MG63 (cell line): ENCODE measurements around the gene RMI2. TPM values are rescaled to one million over a fixed set of nuclear protein-coding genes. Genes with fewer than 3 reads are reported as not detected.
A peak's percentile ranks its signal among the peaks of the same experiment; 100 is the strongest.
"Not testable (repeated sequence)": the region's sequence is repeated elsewhere in the genome, so short reads cannot be mapped to it uniquely, and the experiment has no call there.

ENCODE experiments used
- DNase-seq: peaks from one replicate; pipeline ENCODE4 v3.0.0-alpha.2; 2020
- H3K27me3 ChIP-seq: fragments of 250-450 bp; sonication (Bioruptor Pico); 2 replicates; pipeline ENCODE4 v1.5.1; 2020; ENCODE audit warnings: mild to moderate bottlenecking, moderate library complexity
- H3K36me3 ChIP-seq: fragments of 250-450 bp; sonication (Bioruptor Pico); 2 replicates; pipeline ENCODE4 v1.5.1; 2020; ENCODE audit warnings: mild to moderate bottlenecking, moderate library complexity
- H3K4me3 ChIP-seq: fragments of 250-450 bp; sonication (Bioruptor Pico); 2 replicates; pipeline ENCODE4 v1.5.1; 2020; ENCODE audit warnings: mild to moderate bottlenecking, moderate library complexity
- H3K9me3 ChIP-seq: fragments of 250-450 bp; sonication (Bioruptor Pico); 2 replicates; pipeline ENCODE4 v1.5.1; 2020; ENCODE audit warnings: mild to moderate bottlenecking, moderate library complexity
- total RNA-seq: library from RNA; depleted of rRNA; stranded (reverse); fragments of >200 nt; shearing (Covaris generic); gene quantifications from 2 replicates; pipeline ENCODE4 v1.2.3, GENCODE V29; 2014; ENCODE audit warnings: low replicate concordance

The RMI2 gene
- total RNA-seq, 1 experiment from 2014 or later = 25.8 TPM

DNA sequence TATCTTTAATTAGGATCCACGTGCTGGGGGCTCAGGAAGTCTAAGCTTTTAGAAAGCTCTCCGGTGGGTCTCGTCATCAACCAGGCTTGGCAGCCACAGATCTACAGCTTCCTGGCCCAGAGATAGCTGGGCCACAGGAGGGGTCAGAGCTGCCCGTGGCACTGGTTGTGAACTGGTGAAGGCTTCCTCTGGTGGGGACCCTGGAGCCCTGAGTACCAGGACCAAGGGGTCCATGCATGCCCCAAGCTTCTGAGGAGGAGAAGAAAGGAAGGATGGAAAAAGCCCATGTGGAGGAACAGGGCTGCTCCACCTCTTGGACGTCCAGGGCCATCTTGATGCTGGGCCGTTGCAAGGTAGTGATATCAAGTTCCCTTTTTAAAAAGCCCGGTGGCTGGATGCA lies 13.3 kb downstream of the RMI2 start:
- no peaks in the 10 kb centered on the region for H3K9me3 ChIP-seq
- no peak overlapping the region for H3K4me3 ChIP-seq
- no peak for DNase-seq
- no peaks in the 10 kb centered on the region for H3K27me3 ChIP-seq
- H3K36me3 ChIP-seq = peaks cover 9% of the 10 kb centered on the region

GRCh38 chr16:11359370-11359769 lies 14.1 kb downstream of the RMI2 start:
- Histone ChIP-seq H3K9me3 (no peaks in the 10 kb centered on the region), H3K27me3 (no peaks in the 10 kb centered on the region), H3K36me3 (0 out of 2 replicates have a peak, but pooled peaks cover 5% of the 10 kb centered on the region), H3K4me3 (no peak overlapping the region)
- no peak for DNase-seq

GRCh38 chr16:11360641-11361373 lies 15.5 kb downstream of the RMI2 start:
- no peak for DNase-seq
- no peaks in the 10 kb centered on the region for H3K9me3 ChIP-seq
- H3K36me3 ChIP-seq = 0 out of 2 replicates have a peak, but pooled peaks cover 2% of the 10 kb centered on the region
- no peak overlapping the region for H3K4me3 ChIP-seq
- H3K27me3 ChIP-seq = no peaks in the 10 kb centered on the region

DNA sequence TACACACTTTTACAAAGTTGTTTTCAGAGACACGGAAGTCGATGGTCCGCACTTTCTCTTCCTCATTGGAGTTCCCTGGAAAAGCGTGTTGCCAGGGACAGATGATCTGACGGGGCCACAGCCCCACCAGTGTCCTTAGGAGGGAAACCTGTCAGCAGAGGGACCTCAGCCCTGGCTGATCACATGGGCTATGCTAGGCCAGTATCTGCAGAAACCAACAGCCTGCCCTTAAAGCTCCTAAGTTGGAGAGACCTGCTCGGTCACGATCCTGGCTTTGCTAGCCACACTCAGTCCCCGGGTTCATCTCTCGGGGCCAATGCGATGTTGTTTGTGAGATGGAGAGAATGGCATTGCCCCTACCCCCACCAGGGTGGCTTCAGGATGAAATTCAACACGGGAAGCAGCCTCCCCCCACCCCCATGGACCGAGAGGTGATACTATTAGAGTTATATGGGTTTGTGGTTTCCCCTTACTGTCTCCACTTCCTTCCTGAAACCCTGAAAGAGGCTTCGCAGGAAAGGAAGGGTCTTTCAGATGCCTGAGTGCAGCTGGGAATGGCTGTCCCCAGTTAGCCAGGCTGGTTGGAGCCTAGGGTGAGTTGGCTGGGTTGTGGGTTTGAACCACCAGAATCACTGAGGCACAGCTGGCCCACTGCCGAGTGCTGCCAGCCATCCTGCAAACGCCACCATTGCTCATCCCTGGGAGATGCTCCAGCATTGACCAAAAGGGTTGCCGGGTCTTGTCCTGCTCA lies 16.6 kb downstream of the RMI2 start:
- H3K9me3 ChIP-seq = no peaks in the 10 kb centered on the region
- H3K27me3 ChIP-seq = no peaks in the 10 kb centered on the region
- no peak overlapping the region for H3K4me3 ChIP-seq
- DNase-seq = peak; percentile 76
- H3K36me3 ChIP-seq = no peaks in the 10 kb centered on the region

GRCh38 chr16:11363927-11364258 lies 18.6 kb downstream of the RMI2 start:
- DNase-seq = no peak
- Histone ChIP-seq H3K27me3 (no peaks in the 10 kb centered on the region), H3K9me3 (no peaks in the 10 kb centered on the region), H3K4me3 (no peak overlapping the region), H3K36me3 (no peaks in the 10 kb centered on the region)

DNA sequence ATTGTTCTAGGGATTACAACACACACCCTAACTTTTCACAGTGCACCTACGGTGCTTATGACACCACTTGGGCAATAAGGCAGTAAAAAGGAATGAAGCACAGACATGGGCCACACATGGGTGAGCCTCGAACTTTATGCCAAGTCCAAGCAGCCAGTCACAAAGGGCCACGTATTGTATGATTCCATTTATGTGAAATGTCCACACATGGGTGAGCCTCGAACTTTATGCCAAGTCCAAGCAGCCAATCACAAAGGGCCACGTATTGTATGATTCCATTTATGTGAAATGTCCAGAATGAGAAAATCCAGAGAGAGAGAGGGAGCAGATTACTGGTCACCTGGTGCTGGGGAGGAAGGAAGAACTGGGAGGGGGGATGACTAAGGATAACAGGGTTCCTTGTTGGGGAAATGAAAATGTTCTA lies 22.2 kb downstream of the RMI2 start:
- H3K36me3 ChIP-seq = no peaks in the 10 kb centered on the region
- H3K4me3 ChIP-seq = no peak overlapping the region
- no peak for DNase-seq
- no peaks in the 10 kb centered on the region for H3K9me3 ChIP-seq
- no peaks in the 10 kb centered on the region for H3K27me3 ChIP-seq

- Histone ChIP-seq H3K9me3 (no peaks in the 10 kb centered on the region), H3K4me3 (no peak overlapping the region), H3K36me3 (no peaks in the 10 kb centered on the region), H3K27me3 (no peaks in the 10 kb centered on the region)
- no peak for DNase-seq
These were observed 25.0 kb downstream of the RMI2 start for GRCh38 chr16:11370084-11370931.

DNA sequence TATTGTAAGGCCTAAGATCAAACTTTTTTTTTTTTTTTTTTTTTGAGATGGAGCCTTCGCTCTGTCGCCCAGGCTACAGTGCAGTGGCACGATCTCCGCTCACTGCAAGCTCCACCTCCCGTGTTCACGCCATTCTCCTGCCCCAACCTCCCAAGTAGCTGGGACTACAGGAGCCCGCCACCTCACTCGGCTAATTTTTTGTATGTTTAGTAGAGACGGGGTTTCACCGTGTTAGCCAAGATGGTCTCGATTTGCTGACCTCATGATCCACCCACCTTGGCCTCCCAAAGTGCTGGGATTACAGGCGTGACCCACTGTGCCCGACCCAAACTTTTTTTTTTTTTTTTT lies 25.6 kb downstream of the RMI2 start:
- H3K9me3 ChIP-seq, H3K36me3 ChIP-seq, H3K4me3 ChIP-seq, H3K27me3 ChIP-seq, DNase-seq: not testable (repeated sequence)

- H3K27me3 ChIP-seq = no peaks in the 10 kb centered on the region
- peaks cover 2% of the 10 kb centered on the region; the same call in 1 of the 2 replicates for H3K9me3 ChIP-seq
- DNase-seq = no peak
- no peaks in the 10 kb centered on the region for H3K36me3 ChIP-seq
- no peak overlapping the region for H3K4me3 ChIP-seq
These were observed 27.0 kb downstream of the RMI2 start for GRCh38 chr16:11372073-11372828.

DNA sequence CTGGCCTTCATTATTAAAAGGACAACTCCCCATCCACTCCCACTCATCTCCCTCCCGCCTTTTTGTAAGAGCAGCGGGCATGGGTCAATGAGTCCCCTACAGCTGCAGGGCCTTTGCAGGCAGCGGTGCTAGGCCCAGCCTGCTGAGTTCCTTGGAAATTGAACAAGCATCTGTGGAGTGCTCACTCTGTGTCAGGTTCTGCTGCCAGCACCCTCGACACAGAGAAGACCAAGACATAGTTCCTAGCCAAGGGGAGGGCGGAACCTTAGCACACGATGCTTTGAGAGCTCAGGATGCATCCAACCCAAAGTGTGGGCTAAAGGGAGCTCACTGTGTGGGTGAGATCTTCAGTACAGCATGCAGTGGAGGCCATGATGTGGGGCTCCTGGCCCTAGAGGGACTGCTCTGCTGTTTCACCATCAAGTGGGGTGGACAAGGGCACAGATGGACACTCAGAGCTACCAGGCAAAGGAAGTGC lies 27.6 kb downstream of the RMI2 start:
- H3K4me3 ChIP-seq = no peak overlapping the region

DNA sequence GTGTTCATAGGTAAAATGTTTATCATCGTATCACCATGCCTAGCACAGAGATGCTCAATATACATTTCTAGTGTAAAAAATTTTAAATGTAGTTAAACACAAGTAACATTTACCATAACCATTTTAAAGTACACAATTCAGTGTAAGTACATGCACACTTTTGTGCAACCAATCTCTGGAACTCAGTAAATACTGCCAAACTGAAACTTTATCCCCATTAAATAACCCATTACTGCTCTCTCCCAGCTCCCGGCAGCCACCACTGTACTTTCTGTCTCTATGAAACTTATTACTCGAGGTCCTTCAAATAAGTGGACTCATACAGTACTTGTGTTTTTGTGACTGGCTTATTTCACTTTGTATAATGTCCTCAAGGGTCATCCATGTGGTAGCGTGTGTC lies 29.0 kb downstream of the RMI2 start:
- H3K9me3 ChIP-seq = peaks cover 5% of the 10 kb centered on the region; the same call in 1 of the 2 replicates
- no peaks in the 10 kb centered on the region for H3K27me3 ChIP-seq
- H3K4me3 ChIP-seq = no peak overlapping the region
- H3K36me3 ChIP-seq = no peaks in the 10 kb centered on the region
- DNase-seq = no peak

More for the DNA sequence above, 27.6 kb downstream of the RMI2 start:
- Histone ChIP-seq H3K27me3 (no peaks in the 10 kb centered on the region), H3K9me3 (peaks cover 2% of the 10 kb centered on the region; the same call in 1 of the 2 replicates), H3K36me3 (no peaks in the 10 kb centered on the region)
- no peak for DNase-seq

GRCh38 chr16:11377154-11377553 lies 31.9 kb downstream of the RMI2 start:
- Histone ChIP-seq H3K27me3 (no peaks in the 10 kb centered on the region), H3K4me3 (no peak overlapping the region), H3K9me3 (peaks cover 5% of the 10 kb centered on the region; the same call in 1 of the 2 replicates), H3K36me3 (no peaks in the 10 kb centered on the region)
- DNase-seq = no peak

DNA sequence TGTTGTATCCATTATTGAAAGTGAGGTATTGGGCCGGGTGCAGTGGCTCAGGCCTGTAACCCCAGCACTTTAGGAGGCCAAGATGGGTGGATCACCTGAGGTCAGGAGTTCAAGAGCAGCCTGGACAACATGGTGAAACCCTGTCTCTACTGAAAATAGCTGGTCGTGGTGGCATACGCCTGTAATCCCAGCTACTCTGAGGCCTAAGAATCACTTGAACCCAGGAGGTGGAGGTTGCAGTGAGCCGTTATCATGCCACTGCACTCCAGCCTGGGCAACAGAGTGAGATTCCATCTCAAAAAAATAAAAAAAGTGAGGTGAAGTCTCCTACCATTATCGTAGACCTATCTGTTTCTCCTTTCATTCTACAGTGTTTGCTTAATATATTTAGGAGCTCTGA lies 33.7 kb downstream of the RMI2 start:
- not testable (repeated sequence) for DNase-seq, H3K27me3 ChIP-seq, H3K36me3 ChIP-seq, H3K9me3 ChIP-seq, H3K4me3 ChIP-seq

DNA sequence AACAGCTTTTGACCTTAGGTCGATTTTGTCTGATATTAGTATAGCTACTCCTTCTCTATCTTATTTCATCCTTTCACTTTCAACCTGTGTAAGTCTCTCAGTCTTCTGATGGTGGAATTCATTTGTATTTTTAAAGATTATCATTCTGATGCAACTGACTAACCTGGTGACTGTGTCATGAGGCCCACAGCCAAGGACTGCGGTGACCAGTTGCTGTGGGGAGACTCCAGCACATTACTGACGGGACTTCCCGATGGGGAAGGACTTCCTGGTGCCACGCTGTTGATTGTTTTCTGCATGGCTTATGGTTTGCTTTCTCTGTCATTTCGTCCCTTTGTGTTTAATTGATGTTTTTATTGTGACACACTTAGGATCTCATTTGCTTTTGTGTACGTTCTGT lies 34.2 kb downstream of the RMI2 start:
- DNase-seq = peak; percentile 75
- peaks cover 5% of the 10 kb centered on the region; the same call in 1 of the 2 replicates for H3K9me3 ChIP-seq

DNA sequence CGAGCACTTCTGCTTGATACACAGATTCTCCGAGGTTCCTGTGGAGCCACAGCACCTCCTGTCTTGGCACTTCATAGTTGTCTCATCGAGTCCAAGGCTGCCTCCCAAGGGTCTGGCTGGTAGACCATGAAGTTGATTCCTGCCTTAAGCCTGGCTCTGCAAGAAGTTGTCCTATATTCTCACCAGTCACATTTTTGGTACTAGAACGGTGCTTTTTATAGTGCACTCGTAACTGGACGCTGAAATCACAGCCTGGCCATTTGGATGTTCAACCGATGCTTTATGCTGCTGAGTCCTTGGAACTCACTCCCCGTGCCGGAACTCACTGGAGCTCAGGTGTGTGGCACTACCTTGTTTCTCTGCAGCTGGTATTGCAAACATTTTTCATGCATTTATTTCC lies 35.6 kb downstream of the RMI2 start:
- Histone ChIP-seq H3K9me3 (peaks cover 5% of the 10 kb centered on the region; the same call in 1 of the 2 replicates), H3K36me3 (no peaks in the 10 kb centered on the region), H3K4me3 (no peak overlapping the region), H3K27me3 (no peaks in the 10 kb centered on the region)
- DNase-seq = no peak

More for the DNA sequence above, 34.2 kb downstream of the RMI2 start:
- no peaks in the 10 kb centered on the region for H3K36me3 ChIP-seq
- H3K27me3 ChIP-seq = no peaks in the 10 kb centered on the region
- H3K4me3 ChIP-seq = no peak overlapping the region

DNA sequence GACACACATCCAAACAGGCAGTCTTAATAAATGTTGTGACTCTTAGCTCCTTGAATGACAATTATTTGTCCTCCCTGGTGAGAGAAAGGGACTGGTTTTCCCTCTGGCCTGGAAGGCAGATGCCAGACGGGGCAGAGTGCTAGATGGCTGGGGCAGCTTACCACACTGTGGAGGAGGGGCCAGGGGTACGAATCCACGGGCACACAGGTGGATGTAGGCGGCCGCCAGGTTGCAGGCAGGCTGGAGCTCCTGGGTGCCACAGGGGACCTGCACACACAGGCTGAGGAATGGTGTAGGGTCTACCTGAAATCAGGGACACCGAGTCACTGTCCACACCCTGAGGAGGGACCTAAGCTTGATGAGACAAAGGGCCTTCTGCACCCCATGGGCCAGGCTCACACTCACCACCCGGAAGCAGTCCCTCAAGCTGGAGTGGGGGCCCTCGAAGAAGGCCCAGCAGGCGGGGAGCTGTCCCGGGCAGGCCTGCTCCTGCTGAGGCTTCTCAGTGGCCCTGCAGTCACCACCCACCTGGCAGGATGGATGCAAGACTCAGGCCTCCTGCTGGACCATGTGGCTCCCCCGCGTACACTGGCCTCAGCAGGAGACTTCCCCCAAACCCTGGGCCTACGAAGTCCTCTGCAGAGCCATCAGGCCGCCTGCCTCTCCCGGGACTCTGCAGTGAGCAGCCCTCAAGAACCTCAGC lies 38.4 kb downstream of the RMI2 start:
- no peaks in the 10 kb centered on the region for H3K36me3 ChIP-seq
- H3K27me3 ChIP-seq = no peaks in the 10 kb centered on the region
- no peak overlapping the region for H3K4me3 ChIP-seq
- no peaks in the 10 kb centered on the region; the same call in 1 of the 2 replicates for H3K9me3 ChIP-seq
- DNase-seq = no peak
